Natural killer cell treated with Interleukin-12 subunit alpha and Interleukin-12 subunit beta and Interleukin-15 and Interleukin-18, amount 100 ng/mL, for 72 hours (primary cell): ENCODE measurements around the gene MRNIP. TPM values are rescaled to one million over a fixed set of nuclear protein-coding genes. Genes with fewer than 3 reads are reported as not detected.
A peak's percentile ranks its signal among the peaks of the same experiment; 100 is the strongest.

Experiments
- ATAC-seq, 2 donors: fragments of 150-1000 bp; cut with Tn5 transposase in 1 of 2; sonication (Bioruptor Pico), chemical (Tn5 transposase) in 1 of 2; 2 replicates each; pipeline ENCODE4 v1.10.0; 2021
- DNase-seq: peaks from one replicate; pipeline ENCODE4 v3.0.0; 2022; ENCODE audit warnings: low spot score
- H3K27ac Mint-ChIP-seq, 2 donors: 1 replicate in 1 of 2; 2 replicates in 1 of 2; pipeline ENCODE4 v1.8.0; 2022; ENCODE audit warnings: mixed read lengths in 2 of 2, mild to moderate bottlenecking in 1 of 2, moderate library complexity in 1 of 2
- H3K27me3 Mint-ChIP-seq, 2 donors: 1 replicate in 1 of 2; 2 replicates in 1 of 2; pipeline ENCODE4 v1.8.0; 2022; ENCODE audit warnings: mixed read lengths in 2 of 2
- H3K36me3 Mint-ChIP-seq: one replicate; pipeline ENCODE4 v1.8.0; 2022; ENCODE audit warnings: mixed read lengths
- H3K4me1 Mint-ChIP-seq, 2 donors: 1 replicate in 1 of 2; 2 replicates in 1 of 2; pipeline ENCODE4 v1.8.0; 2022; ENCODE audit warnings: low read depth in 2 of 2, mixed read lengths in 2 of 2, mild to moderate bottlenecking in 1 of 2
- H3K4me3 Mint-ChIP-seq: one replicate; pipeline ENCODE4 v1.8.0; 2022; ENCODE audit warnings: mixed read lengths
- H3K9me3 Mint-ChIP-seq: 2 replicates; pipeline ENCODE4 v1.8.0; 2022; ENCODE audit warnings: mixed read lengths
- total RNA-seq, 2 donors: library from RNA; stranded (reverse); gene quantifications; one replicate each; pipeline ENCODE4 v1.2.3, GENCODE V29; 2022

The MRNIP gene
- total RNA-seq, 2 donors from 2014 or later = 15.9 to 25.2 TPM

GRCh38 chr5:179833056-179833708 lies 25.4 kb downstream of the MRNIP start:
- peaks cover 41% of the 10 kb centered on the region for H3K36me3 Mint-ChIP-seq
- peaks cover 39 to 43% of the 10 kb centered on the region in 2 donors for H3K4me1 Mint-ChIP-seq
- DNase-seq = no peak
- no peak overlapping the region for H3K4me3 Mint-ChIP-seq
- no peaks in the 10 kb centered on the region for H3K27me3 Mint-ChIP-seq
- no peak for ATAC-seq
- no peaks in the 10 kb centered on the region for H3K9me3 Mint-ChIP-seq
- H3K27ac Mint-ChIP-seq = no peak overlapping the region

GRCh38 chr5:179832039-179832745 lies 26.4 kb downstream of the MRNIP start:
- no peak overlapping the region for H3K4me3 Mint-ChIP-seq
- DNase-seq (no peak), ATAC-seq (no peak)
- peaks cover 41% of the 10 kb centered on the region for H3K36me3 Mint-ChIP-seq
- peaks cover 37 to 50% of the 10 kb centered on the region in 2 donors for H3K4me1 Mint-ChIP-seq
- no peaks in the 10 kb centered on the region for H3K27me3 Mint-ChIP-seq
- no peak overlapping the region for H3K27ac Mint-ChIP-seq
- no peaks in the 10 kb centered on the region for H3K9me3 Mint-ChIP-seq

- Mint-ChIP-seq H3K4me3 (no peak overlapping the region), H3K36me3 (peaks cover 28% of the 10 kb centered on the region), H3K9me3 (no peaks in the 10 kb centered on the region), H3K27me3 (no peaks in the 10 kb centered on the region), H3K27ac (no peak overlapping the region), H3K4me1 (peaks cover 25 to 42% of the 10 kb centered on the region in 2 donors)
- DNase-seq (no peak), ATAC-seq (no peak)
These were observed 27.7 kb downstream of the MRNIP start for GRCh38 chr5:179830818-179831468.

- H3K27me3 Mint-ChIP-seq = no peaks in the 10 kb centered on the region
- ATAC-seq (no peak), DNase-seq (no peak)
- H3K36me3 Mint-ChIP-seq = peaks cover 27% of the 10 kb centered on the region
- peak overlapping the region in 1 of 2 donors; percentile 63 for H3K27ac Mint-ChIP-seq
- peaks cover 24 to 39% of the 10 kb centered on the region in 2 donors for H3K4me1 Mint-ChIP-seq
- no peak overlapping the region for H3K4me3 Mint-ChIP-seq
- no peaks in the 10 kb centered on the region for H3K9me3 Mint-ChIP-seq
These were observed 28.7 kb downstream of the MRNIP start for GRCh38 chr5:179829732-179830435.

GRCh38 chr5:179828756-179829421 lies 29.7 kb downstream of the MRNIP start:
- H3K9me3 Mint-ChIP-seq = no peaks in the 10 kb centered on the region
- no peak overlapping the region for H3K4me3 Mint-ChIP-seq

GRCh38 chr5:179827680-179828079 lies 30.9 kb downstream of the MRNIP start:
- H3K4me3 Mint-ChIP-seq = no peak overlapping the region
- peaks cover 26% of the 10 kb centered on the region for H3K36me3 Mint-ChIP-seq
- H3K27me3 Mint-ChIP-seq = no peaks in the 10 kb centered on the region
- ATAC-seq (peak in 1 of 2 donors; percentile 35), DNase-seq (no peak)
- H3K4me1 Mint-ChIP-seq = peaks cover 26 to 49% of the 10 kb centered on the region in 2 donors
- H3K27ac Mint-ChIP-seq = peak overlapping the region; percentile 10 to 63
- H3K9me3 Mint-ChIP-seq = no peaks in the 10 kb centered on the region

More at GRCh38 chr5:179828756-179829421, 29.7 kb downstream of the MRNIP start:
- Mint-ChIP-seq H3K27me3 (no peaks in the 10 kb centered on the region), H3K36me3 (peaks cover 33% of the 10 kb centered on the region), H3K27ac (peak overlapping the region in 1 of 2 donors; percentile 63), H3K4me1 (peaks cover 29 to 47% of the 10 kb centered on the region in 2 donors)
- DNase-seq = no peak
- ATAC-seq = no peak

GRCh38 chr5:179825655-179826182 lies 32.9 kb downstream of the MRNIP start:
- H3K4me3 Mint-ChIP-seq = no peak overlapping the region
- no peak overlapping the region for H3K27ac Mint-ChIP-seq
- DNase-seq = no peak
- no peaks in the 10 kb centered on the region for H3K27me3 Mint-ChIP-seq
- no peaks in the 10 kb centered on the region for H3K9me3 Mint-ChIP-seq
- H3K36me3 Mint-ChIP-seq = peaks cover 33% of the 10 kb centered on the region
- peaks cover 40 to 53% of the 10 kb centered on the region in 2 donors for H3K4me1 Mint-ChIP-seq
- no peak for ATAC-seq

- H3K27me3 Mint-ChIP-seq = no peaks in the 10 kb centered on the region
- peaks cover 28% of the 10 kb centered on the region for H3K36me3 Mint-ChIP-seq
- ATAC-seq = no peak
- H3K4me3 Mint-ChIP-seq = peak overlapping the region; percentile 3
- peaks cover 42 to 58% of the 10 kb centered on the region in 2 donors for H3K4me1 Mint-ChIP-seq
- H3K9me3 Mint-ChIP-seq = no peaks in the 10 kb centered on the region
- no peak for DNase-seq
- no peak overlapping the region for H3K27ac Mint-ChIP-seq
These were observed 33.9 kb downstream of the MRNIP start for GRCh38 chr5:179824745-179825112.

- Mint-ChIP-seq H3K36me3 (peaks cover 22% of the 10 kb centered on the region), H3K4me3 (peak overlapping the region; percentile 3), H3K4me1 (peaks cover 38 to 54% of the 10 kb centered on the region in 2 donors), H3K9me3 (no peaks in the 10 kb centered on the region), H3K27me3 (no peaks in the 10 kb centered on the region), H3K27ac (no peak overlapping the region)
- ATAC-seq (no peak), DNase-seq (no peak)
These were observed 34.5 kb downstream of the MRNIP start for GRCh38 chr5:179823937-179824744.

- peak overlapping the region; percentile 81 for H3K4me3 Mint-ChIP-seq
- peaks cover 42 to 52% of the 10 kb centered on the region in 2 donors for H3K4me1 Mint-ChIP-seq
- peaks cover 13% of the 10 kb centered on the region for H3K36me3 Mint-ChIP-seq
- H3K27ac Mint-ChIP-seq = peak overlapping the region; percentile 90 to 93
- DNase-seq = no peak
- no peak for ATAC-seq
- H3K27me3 Mint-ChIP-seq = no peaks in the 10 kb centered on the region
- H3K9me3 Mint-ChIP-seq = no peaks in the 10 kb centered on the region
These were observed 36.1 kb downstream of the MRNIP start for GRCh38 chr5:179822444-179822990.

- Mint-ChIP-seq H3K4me3 (peak overlapping the region; percentile 81), H3K4me1 (peaks cover 45 to 52% of the 10 kb centered on the region in 2 donors), H3K36me3 (peaks cover 13% of the 10 kb centered on the region), H3K27me3 (no peaks in the 10 kb centered on the region), H3K9me3 (no peaks in the 10 kb centered on the region), H3K27ac (peak overlapping the region; percentile 90 to 93)
- ATAC-seq = no peak
- DNase-seq = no peak
These were observed 36.6 kb downstream of the MRNIP start for GRCh38 chr5:179822059-179822432.
